Erythroblast (primary cell): ENCODE measurements around the gene CDC42EP5.

Source experiments
- GATA1 ChIP-seq: IDR thresholded peaks from 2 replicates; pipeline ENCODE4 v1.6.1; 2011; ENCODE audit warnings: low read depth, mild to moderate bottlenecking, control low read depth, low read length, moderate library complexity
- POLR2A ChIP-seq: IDR thresholded peaks from 2 replicates; pipeline ENCODE4 v1.6.1; 2011; ENCODE audit warnings: mild to moderate bottlenecking, low read length

- TF ChIP-seq POLR2A: no peak
- no peak for TF ChIP-seq GATA1
Measured at GRCh38 chr19:54440641-54441040, 32.5 kb downstream of the CDC42EP5 start.
